GM19452 (cell line): ENCODE data around the gene BMS1.

Experiments
- ATAC-seq: cut with Tn5 transposase; IDR thresholded peaks from one replicate; pipeline ENCODE4 v1.9.1; 2021; ENCODE audit not compliant: unreplicated experiment

Gene BMS1

DNA sequence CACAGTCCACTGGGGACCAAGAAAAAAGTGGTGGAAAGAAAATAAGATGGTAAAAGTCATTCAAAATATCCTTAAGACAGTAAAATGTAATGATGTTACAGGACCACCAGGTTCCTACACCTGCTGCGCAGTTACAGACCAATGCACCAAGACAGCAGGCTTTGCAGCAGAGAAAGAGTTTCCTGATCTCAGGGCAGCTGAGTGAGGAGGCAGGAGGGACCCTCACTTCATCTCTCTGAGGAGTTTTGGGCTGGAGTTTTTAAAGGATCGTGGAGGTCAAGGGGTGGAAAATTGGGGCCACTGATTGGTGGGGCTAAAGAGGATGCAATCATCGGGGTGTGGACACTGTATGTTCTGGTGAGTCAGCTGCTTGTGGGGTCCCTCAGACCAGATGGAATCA, 100.0 kb downstream of the BMS1 start:
- ATAC-seq = no peak
